Activated naive CD4-positive, alpha-beta T cell treated with anti-CD3 and anti-CD28 coated beads, Interleukin-2, amount 50 U/mL, for 24 hours (primary cell): Measurements from ENCODE around the gene RTN3.
"Not testable (repeated sequence)": the region's sequence is repeated elsewhere in the genome, so short reads cannot be mapped to it uniquely, and the experiment has no call there.

Experiments used
- H3K27ac Mint-ChIP-seq: one replicate; pipeline ENCODE4 v1.8.0; 2021; ENCODE audit warnings: mild to moderate bottlenecking, mixed read lengths
- H3K27me3 Mint-ChIP-seq: one replicate; pipeline ENCODE4 v1.8.0; 2021; ENCODE audit warnings: mixed read lengths
- H3K36me3 Mint-ChIP-seq: one replicate; pipeline ENCODE4 v1.8.0; 2021; ENCODE audit warnings: mixed read lengths
- H3K4me1 Mint-ChIP-seq: one replicate; pipeline ENCODE4 v1.8.0; 2021; ENCODE audit warnings: mixed read lengths
- H3K4me3 Mint-ChIP-seq: one replicate; pipeline ENCODE4 v1.8.0; 2021; ENCODE audit warnings: mild to moderate bottlenecking, mixed read lengths
- H3K9me3 Mint-ChIP-seq: one replicate; pipeline ENCODE4 v1.8.0; 2021; ENCODE audit warnings: mixed read lengths

RTN3 gene, protein sequence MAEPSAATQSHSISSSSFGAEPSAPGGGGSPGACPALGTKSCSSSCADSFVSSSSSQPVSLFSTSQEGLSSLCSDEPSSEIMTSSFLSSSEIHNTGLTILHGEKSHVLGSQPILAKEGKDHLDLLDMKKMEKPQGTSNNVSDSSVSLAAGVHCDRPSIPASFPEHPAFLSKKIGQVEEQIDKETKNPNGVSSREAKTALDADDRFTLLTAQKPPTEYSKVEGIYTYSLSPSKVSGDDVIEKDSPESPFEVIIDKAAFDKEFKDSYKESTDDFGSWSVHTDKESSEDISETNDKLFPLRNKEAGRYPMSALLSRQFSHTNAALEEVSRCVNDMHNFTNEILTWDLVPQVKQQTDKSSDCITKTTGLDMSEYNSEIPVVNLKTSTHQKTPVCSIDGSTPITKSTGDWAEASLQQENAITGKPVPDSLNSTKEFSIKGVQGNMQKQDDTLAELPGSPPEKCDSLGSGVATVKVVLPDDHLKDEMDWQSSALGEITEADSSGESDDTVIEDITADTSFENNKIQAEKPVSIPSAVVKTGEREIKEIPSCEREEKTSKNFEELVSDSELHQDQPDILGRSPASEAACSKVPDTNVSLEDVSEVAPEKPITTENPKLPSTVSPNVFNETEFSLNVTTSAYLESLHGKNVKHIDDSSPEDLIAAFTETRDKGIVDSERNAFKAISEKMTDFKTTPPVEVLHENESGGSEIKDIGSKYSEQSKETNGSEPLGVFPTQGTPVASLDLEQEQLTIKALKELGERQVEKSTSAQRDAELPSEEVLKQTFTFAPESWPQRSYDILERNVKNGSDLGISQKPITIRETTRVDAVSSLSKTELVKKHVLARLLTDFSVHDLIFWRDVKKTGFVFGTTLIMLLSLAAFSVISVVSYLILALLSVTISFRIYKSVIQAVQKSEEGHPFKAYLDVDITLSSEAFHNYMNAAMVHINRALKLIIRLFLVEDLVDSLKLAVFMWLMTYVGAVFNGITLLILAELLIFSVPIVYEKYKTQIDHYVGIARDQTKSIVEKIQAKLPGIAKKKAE

DNA sequence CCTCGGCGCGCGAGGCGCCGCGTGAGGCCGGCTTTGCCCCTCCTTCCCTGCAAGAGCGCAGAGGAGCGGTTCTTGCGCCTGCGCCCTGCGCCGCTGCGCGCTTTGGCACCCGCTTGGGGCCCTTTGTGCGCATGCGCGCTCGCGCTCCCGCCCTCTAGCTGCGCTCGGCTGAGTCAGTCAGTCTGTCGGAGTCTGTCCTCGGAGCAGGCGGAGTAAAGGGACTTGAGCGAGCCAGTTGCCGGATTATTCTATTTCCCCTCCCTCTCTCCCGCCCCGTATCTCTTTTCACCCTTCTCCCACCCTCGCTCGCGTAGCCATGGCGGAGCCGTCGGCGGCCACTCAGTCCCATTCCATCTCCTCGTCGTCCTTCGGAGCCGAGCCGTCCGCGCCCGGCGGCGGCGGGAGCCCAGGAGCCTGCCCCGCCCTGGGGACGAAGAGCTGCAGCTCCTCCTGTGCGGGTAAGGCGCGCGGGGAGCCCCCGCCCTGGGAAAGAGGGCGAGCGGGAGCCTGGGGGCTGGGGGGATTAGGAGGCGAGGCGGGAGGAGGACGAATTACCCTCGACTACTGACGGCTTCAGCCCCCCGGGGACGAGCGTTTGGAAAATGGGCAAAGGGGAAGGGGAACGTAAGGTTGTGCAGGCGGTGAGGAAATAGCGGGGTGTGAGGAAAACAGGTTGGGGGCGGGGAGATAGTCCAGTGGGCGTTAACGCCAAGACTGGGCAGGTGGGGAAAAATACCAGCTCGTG lies at the start of gene RTN3:
Gene RTN3, plus strand, starts transcription at position 180 of the 745 bp plus-strand sequence. Its CDS starts 137 bp downstream, at position 317.
- Mint-ChIP-seq H3K36me3 (no peaks in the 10 kb centered on the region), H3K4me1 (peaks cover 29% of the 10 kb centered on the region), H3K9me3 (no peaks in the 10 kb centered on the region), H3K27ac (peak within 1 kb of the TSS; percentile 94), H3K4me3 (peak within 1 kb of the TSS; percentile 94), H3K27me3 (no peaks in the 10 kb centered on the region)

DNA sequence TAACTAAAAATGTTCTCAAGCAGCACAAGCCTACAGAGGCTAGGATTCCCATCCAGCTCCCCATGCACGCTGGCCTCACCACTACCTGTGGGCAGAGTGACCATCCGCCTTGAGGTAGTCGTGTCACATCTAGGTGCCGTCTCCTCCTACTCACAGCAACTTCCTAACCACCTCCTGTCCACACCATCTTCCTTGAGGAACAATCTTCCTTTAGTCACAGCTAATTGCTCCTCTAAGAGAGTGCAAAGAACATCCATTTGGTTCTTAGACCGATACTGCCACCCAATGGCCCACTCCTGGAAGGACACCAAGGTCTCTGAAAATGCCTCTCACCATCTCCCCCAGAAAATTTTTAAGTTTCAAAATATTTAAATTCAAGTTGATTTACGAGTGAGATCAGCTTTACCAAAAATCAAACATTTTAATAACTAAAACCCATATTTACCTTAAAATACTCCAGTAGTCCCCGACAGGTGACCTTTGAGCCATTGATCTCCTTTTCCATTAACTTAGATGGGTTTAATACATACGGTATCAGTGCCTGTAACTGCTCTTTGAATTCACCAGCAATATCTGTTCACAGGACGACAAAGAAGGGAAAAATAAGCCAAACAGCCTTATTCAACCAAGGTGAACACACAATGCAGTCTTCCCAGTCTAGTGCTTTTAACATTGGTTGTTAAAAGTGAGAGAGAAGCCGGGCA lies 45.4 kb upstream of the RTN3 start:
- no peak overlapping the region for H3K4me3 Mint-ChIP-seq
- no peaks in the 10 kb centered on the region for H3K27me3 Mint-ChIP-seq
- peaks cover 22% of the 10 kb centered on the region for H3K4me1 Mint-ChIP-seq
- H3K27ac Mint-ChIP-seq, result peak overlapping the region; percentile 3
- no peaks in the 10 kb centered on the region for H3K9me3 Mint-ChIP-seq
- peaks cover 14% of the 10 kb centered on the region for H3K36me3 Mint-ChIP-seq

DNA sequence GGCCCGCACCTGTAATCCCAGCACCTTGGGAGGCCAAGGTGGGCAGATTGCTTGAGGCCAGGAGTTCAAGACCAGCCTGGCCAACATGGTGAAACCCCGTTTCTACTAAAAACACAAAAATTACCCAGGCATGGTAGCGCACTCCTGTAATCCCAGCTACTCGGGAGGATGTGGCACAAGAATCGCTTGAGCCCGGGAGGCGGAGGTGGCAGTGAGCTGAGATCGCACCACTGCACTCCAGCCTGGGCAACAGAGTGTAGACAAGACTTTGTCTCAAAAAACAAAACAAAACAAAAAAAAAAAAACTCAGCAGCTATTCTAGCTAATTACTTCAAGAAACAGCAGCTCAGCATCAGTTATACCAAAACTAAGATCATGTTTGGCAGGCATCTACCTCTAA lies 42.9 kb upstream of the RTN3 start:
- H3K27ac Mint-ChIP-seq, H3K4me3 Mint-ChIP-seq, H3K27me3 Mint-ChIP-seq, H3K36me3 Mint-ChIP-seq, H3K9me3 Mint-ChIP-seq: not testable (repeated sequence)
- peaks cover 17% of the 10 kb centered on the region for H3K4me1 Mint-ChIP-seq

DNA sequence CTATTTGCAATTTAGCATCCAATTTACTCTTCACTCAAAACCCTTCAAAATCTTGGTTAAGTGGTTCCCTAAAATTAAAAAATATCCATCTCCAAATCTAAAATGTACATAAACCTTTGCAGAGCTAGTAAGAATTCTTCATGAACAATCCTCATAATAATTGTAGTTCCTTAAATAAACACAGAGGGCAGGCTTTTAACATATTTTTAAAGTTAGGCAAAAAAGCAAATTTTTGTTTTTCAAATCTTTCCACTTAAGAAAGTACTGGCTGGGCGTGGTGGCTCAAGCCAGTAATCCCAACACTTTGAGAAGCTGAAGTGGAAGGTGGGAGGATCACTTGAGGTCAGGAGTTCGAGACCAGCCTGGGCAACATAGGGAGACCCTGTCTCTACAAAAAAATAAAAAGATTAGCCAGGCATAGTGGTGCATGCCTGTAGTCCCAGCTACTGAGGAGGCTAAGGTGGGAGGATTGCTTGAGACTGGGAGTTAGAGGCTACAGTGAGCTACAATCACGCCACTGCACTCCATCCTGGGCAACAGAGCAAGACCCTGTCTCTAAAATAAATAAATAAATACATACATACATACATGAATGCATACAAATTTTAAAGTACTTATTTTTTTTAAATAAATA lies 42.0 kb upstream of the RTN3 start:
- Mint-ChIP-seq H3K4me1 (peaks cover 17% of the 10 kb centered on the region), H3K27ac (peak overlapping the region; percentile 43), H3K9me3 (no peaks in the 10 kb centered on the region), H3K36me3 (peaks cover 9% of the 10 kb centered on the region), H3K4me3 (no peak overlapping the region), H3K27me3 (no peaks in the 10 kb centered on the region)

DNA sequence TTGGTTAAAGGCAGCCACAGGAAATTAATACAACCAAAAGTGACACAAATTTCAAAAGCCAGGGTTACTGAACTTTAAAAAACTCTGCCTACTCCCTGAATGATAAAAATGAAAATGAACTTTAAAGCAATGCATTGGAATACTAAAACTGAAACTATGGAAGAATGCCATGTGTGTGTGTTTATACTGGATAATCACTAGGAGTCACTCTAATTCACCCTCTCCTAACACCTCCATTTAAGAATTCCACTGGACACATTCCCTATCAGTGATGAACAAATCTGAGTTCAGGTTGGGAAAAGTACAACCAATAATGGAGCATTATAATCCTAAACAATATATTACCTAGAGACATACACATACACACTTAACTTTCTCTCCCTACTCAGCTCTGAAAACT lies 39.6 kb upstream of the RTN3 start:
- H3K27me3 Mint-ChIP-seq, result no peaks in the 10 kb centered on the region
- H3K27ac Mint-ChIP-seq, result no peak overlapping the region
- H3K4me3 Mint-ChIP-seq, result no peak overlapping the region
- H3K36me3 Mint-ChIP-seq, result peaks cover 5% of the 10 kb centered on the region
- peaks cover 11% of the 10 kb centered on the region for H3K4me1 Mint-ChIP-seq
- no peaks in the 10 kb centered on the region for H3K9me3 Mint-ChIP-seq

DNA sequence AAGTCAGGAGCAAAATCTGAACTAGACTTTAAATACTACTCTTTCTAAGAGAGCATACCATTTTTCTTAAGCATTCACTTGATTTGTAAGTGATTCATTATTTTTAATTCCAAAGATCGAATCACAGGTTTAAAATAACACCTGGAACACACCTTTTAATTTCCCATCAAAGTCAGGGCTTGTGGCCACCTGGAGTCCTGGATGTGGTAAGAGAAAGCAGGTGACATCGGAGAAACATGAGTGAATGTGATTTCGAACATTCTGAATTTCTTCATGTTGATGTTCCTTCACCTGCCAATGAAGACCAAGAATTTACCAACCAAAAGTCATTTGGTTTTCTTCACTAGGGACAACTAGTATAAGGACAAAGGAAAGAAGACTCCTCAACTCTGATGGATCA lies 38.1 kb upstream of the RTN3 start:
- Mint-ChIP-seq H3K9me3 (no peaks in the 10 kb centered on the region), H3K4me3 (no peak overlapping the region), H3K27me3 (no peaks in the 10 kb centered on the region), H3K4me1 (peaks cover 5% of the 10 kb centered on the region), H3K36me3 (peaks cover 10% of the 10 kb centered on the region), H3K27ac (no peak overlapping the region)

DNA sequence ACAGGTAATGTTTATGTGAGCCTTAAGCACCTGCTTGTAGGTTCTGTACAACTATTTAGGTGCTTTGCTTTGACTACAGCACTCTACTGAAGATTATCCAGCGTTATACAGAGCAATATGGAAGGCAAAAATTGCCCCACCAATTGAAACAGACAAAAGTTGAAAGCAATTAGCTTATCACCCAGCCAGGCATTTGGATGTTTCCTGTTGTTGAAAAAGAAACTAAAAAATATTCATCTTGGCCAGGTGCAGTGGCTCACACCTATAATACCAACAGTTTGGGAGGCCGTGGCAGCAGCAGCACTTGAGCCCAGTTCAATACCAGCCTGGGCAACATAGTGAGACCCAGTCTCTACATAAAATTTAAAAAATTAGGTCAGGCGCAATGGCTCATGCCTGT lies 28.6 kb upstream of the RTN3 start:
- peaks cover 16% of the 10 kb centered on the region for H3K36me3 Mint-ChIP-seq
- no peaks in the 10 kb centered on the region for H3K9me3 Mint-ChIP-seq
- peaks cover 14% of the 10 kb centered on the region for H3K4me1 Mint-ChIP-seq
- no peaks in the 10 kb centered on the region for H3K27me3 Mint-ChIP-seq
- no peak overlapping the region for H3K27ac Mint-ChIP-seq
- H3K4me3 Mint-ChIP-seq, result no peak overlapping the region

DNA sequence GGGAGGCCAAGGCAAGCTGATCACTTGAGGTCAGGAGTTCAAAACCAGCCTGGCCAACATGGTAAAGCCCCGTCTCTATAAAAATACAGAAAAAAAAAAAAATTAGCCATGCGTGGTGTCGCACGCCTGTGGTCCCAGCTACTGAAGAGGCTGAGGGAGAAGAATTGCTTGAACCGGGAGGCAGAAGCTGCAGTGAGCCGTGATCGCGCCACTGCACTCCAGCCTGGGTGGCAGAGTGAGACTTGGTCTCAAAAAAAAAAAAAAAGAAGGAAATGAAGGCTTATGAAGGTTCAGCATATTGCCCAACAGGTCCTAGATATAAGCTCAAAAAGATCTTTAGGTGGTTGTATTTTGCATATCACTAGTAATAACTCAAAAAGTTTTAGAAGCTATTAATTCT lies 20.3 kb upstream of the RTN3 start:
- no peak overlapping the region for H3K27ac Mint-ChIP-seq
- no peak overlapping the region for H3K4me3 Mint-ChIP-seq
- no peaks in the 10 kb centered on the region for H3K27me3 Mint-ChIP-seq
- no peaks in the 10 kb centered on the region for H3K9me3 Mint-ChIP-seq
- H3K4me1 Mint-ChIP-seq, result peaks cover 44% of the 10 kb centered on the region
- peaks cover 3% of the 10 kb centered on the region for H3K36me3 Mint-ChIP-seq

DNA sequence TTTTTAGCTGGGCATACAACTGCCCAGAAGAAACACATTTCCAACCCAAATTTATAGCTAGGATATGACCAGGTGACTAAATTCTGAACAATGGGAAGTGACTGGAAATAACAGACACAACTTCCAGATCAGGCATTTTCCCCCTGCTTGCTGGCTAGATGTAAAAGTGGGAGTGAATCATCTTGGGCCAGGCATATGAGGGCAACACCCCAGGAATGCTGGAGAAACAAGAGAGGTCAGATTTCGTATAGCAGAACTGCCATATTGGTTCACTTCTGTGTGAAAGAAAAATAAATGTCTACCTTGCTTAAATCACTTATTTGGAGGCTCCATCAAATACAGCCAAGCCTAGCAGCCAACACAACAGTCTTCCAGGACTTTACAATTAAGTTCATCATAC lies 17.5 kb upstream of the RTN3 start:
- Mint-ChIP-seq H3K27ac (no peak overlapping the region), H3K9me3 (no peaks in the 10 kb centered on the region), H3K36me3 (peaks cover 2% of the 10 kb centered on the region), H3K4me3 (no peak overlapping the region), H3K4me1 (peaks cover 55% of the 10 kb centered on the region), H3K27me3 (no peaks in the 10 kb centered on the region)

DNA sequence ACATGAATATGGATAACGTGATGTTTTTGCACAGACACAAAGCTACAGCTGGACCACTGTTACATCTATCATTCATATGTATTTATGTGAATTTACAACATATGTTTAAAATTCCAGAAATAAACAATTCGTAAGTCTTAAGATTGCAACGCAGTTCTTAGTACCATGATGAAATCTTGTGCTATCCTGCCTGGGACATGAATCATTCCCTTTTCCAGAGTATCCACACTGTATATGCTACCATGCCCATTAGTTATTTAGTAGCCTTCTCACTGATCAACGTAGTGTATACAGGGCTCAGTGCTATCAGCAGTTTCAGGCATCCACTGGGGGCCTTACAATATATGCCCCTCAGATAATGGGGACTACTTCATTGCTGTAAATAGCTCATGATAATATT lies 14.4 kb upstream of the RTN3 start:
- peaks cover 2% of the 10 kb centered on the region for H3K36me3 Mint-ChIP-seq
- H3K9me3 Mint-ChIP-seq, result no peaks in the 10 kb centered on the region
- no peak overlapping the region for H3K4me3 Mint-ChIP-seq
- peaks cover 57% of the 10 kb centered on the region for H3K4me1 Mint-ChIP-seq
- H3K27ac Mint-ChIP-seq, result no peak overlapping the region
- H3K27me3 Mint-ChIP-seq, result no peaks in the 10 kb centered on the region

DNA sequence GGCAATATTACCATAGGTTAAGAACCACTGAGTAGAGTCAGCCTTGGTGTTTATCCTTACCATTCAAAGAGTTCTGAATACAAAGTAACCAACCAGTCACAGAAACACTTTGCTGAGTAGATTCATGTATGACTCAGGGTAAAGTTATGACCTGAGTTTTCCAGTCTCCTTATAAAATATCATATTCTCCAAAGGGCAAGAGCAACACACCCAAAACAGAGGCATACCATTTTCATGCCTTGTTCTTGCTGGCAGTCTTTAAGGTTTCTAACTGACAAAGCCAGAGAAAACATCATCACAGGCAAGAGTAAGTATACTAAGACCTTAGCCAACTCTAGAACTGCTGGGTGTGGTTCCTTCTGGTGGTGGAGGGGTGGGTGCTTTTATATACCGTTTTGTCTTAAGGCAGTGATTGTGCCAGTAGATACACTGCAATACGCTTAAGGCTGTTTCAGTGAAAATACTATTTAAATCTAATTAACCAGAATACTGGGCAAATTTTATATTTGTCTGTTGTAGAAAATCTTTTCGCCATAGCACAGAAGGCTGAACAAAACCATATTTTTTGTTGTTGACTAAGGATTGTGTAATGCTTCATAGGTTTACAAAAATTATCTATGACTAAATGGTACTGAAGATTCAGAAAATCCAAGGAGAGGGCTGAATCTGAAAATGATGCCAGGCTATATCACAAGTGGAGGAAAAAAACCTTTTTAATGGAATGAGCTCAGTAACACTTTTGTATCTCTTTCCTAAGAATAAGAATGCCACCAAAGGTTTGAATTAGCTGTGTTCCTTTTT lies 13.1 kb upstream of the RTN3 start:
- Mint-ChIP-seq H3K27me3 (no peaks in the 10 kb centered on the region), H3K36me3 (peaks cover 2% of the 10 kb centered on the region), H3K9me3 (no peaks in the 10 kb centered on the region), H3K4me1 (peaks cover 53% of the 10 kb centered on the region), H3K27ac (peak overlapping the region; percentile 26), H3K4me3 (peak overlapping the region; percentile 28)

DNA sequence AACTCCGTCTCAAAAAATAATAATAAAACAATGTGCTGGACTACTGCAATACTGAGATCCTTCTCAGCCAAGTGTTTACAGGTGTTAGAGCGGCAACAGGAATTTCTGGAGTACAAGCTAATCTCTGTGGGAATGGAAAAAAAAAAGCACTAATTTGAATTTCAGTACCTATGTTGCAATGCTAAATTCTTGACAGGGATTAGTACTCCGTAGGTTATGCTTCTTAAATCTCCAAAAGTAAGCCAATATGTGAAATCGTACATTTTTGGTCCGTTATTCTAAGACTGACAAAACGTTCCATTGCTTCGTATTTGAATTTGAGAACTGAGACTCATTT lies 11.2 kb upstream of the RTN3 start:
- Mint-ChIP-seq H3K36me3 (peaks cover 2% of the 10 kb centered on the region), H3K9me3 (no peaks in the 10 kb centered on the region), H3K27ac (peak overlapping the region; percentile 74), H3K27me3 (no peaks in the 10 kb centered on the region), H3K4me3 (peak overlapping the region; percentile 84), H3K4me1 (peaks cover 38% of the 10 kb centered on the region)

DNA sequence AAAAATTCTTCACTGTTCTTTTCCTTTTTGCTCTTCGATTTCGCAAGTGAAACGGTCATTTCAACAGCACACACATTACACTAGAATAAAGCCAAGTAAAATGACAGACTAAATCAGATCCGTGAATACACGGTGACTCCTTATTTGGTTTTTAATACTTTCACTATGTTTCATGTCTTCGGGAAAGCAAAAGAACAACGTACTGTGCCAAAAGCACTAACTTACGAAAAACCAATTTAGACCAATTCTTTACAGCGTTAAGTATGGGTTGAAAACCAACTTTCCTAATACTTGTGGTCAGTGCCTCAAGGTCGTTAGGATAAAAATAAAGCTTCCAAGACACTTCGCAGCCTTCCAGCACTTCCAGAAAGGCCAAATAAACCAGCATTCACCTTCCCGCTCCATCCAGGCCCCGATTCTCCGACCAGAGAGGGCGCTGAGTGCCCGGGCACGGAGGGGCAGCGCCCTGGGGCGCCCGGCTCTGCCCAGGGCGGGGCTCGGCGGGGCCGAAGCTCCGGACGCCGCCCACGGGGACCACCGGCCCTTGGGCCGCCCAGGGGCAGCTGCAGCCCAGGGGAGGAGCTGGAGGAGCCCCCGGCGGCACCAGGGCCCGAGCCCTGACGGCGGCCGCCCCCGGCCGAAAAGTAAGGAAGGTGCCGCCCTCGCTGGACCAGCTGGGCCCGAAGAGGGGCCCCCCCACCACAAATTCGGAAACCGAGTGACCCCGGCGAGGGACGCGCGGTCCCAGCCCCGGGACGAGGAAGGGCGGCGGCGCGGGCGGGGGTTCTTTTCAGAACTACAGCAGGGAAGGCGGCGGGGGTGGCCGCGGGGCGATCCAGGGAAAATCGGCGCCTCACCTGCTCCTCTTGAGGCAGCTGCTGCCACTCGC lies 10.6 kb upstream of the RTN3 start:
- Mint-ChIP-seq H3K27ac (peak overlapping the region; percentile 77), H3K4me3 (peak overlapping the region; percentile 84), H3K27me3 (no peaks in the 10 kb centered on the region), H3K4me1 (peaks cover 33% of the 10 kb centered on the region), H3K9me3 (no peaks in the 10 kb centered on the region), H3K36me3 (peaks cover 2% of the 10 kb centered on the region)
